HL-60 (cell line): ENCODE results near the gene EDIL3.

Source experiments
- DNase-seq, 2 experiments: peaks; one replicate each; pipeline ENCODE4 v3.0.0-alpha.2; 2010 to 2020; ENCODE audit warnings: low read depth in 1 of 2, low spot score in 1 of 2
- H3K27ac ChIP-seq: fragments of 250-450 bp; sonication (Bioruptor Pico); replicated peaks from 2 replicates; pipeline ENCODE4 v1.5.1; 2020; ENCODE audit warnings: mild to moderate bottlenecking, moderate library complexity
- H3K27me3 ChIP-seq: fragments of 250-450 bp; sonication (Bioruptor Pico); 2 replicates; pipeline ENCODE4 v1.5.1; 2021; ENCODE audit warnings: mild to moderate bottlenecking, moderate library complexity; ENCODE audit not compliant: insufficient read depth, poor library complexity, severe bottlenecking
- H3K4me3 ChIP-seq: replicated peaks from 2 replicates; pipeline ENCODE4 v1.5.1; 2011; ENCODE audit warnings: mild to moderate bottlenecking, control low read depth, low read length; ENCODE audit not compliant: insufficient read depth
- CTCF ChIP-seq: IDR thresholded peaks from one replicate; pipeline ENCODE4 v1.5.1; 2011; ENCODE audit warnings: low read length, control low read depth, inconsistent platforms; ENCODE audit not compliant: insufficient read depth
- GABPA ChIP-seq: IDR thresholded peaks from 2 replicates; pipeline ENCODE4 v1.6.1; 2012; ENCODE audit warnings: low read depth
- POLR2AphosphoS5 ChIP-seq: IDR thresholded peaks from 2 replicates; pipeline ENCODE4 v1.6.1; 2012; ENCODE audit warnings: low read depth
- REST ChIP-seq: IDR thresholded peaks from 2 replicates; pipeline ENCODE4 v1.6.1; 2012; ENCODE audit warnings: low read depth; ENCODE audit not compliant: insufficient replicate concordance
- SPI1 ChIP-seq: IDR thresholded peaks from 2 replicates; pipeline ENCODE4 v1.6.1; 2012; ENCODE audit warnings: low read depth, mild to moderate bottlenecking, borderline replicate concordance

The EDIL3 gene

GRCh38 chr5:84373506-84373905 is 11.2 kb downstream of the EDIL3 start:
- Histone ChIP-seq H3K27ac (no peak overlapping the region), H3K4me3 (no peak overlapping the region), H3K27me3 (no peaks in the 10 kb centered on the region)
- TF ChIP-seq SPI1 = no peak
- TF ChIP-seq POLR2AphosphoS5 = no peak
- TF ChIP-seq CTCF = no peak
- TF ChIP-seq REST = no peak
- TF ChIP-seq GABPA = no peak
- DNase-seq = no peak

- DNase-seq = no peak
- no peak overlapping the region for H3K27ac ChIP-seq
- H3K27me3 ChIP-seq = no peaks in the 10 kb centered on the region
- TF ChIP-seq GABPA (no peak), CTCF (no peak), REST (no peak), SPI1 (no peak), POLR2AphosphoS5 (no peak)
- no peak overlapping the region for H3K4me3 ChIP-seq
Measured at GRCh38 chr5:84372066-84372695, 12.5 kb downstream of the EDIL3 start.

GRCh38 chr5:84370176-84370575 is 14.5 kb downstream of the EDIL3 start:
- Histone ChIP-seq H3K4me3 (no peak overlapping the region), H3K27ac (no peak overlapping the region), H3K27me3 (no peaks in the 10 kb centered on the region)
- no peak for DNase-seq
- TF ChIP-seq REST (no peak), CTCF (no peak), GABPA (no peak), SPI1 (no peak), POLR2AphosphoS5 (no peak)
